ENCODE data around the gene RNF11.

The RNF11 gene

DNA sequence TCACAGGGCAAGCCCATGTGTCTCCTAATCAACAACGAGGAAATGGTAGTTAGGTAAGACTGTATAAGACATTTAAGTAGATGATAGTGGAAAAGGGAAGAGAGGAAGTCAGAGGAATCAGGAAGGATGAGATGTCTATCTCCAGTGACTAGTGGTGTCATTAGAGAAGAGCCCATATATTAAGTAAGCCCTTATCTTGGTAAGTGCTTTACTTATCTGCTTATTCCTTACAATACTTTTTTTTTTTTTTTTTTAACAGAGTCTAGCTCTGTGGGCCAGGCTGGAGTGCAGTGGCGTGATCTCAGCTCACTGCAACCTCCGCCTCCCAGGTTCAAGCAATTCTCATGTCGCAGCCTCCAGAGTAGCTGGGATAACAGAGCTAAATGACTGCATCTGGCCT, 29.5 kb downstream of the RNF11 start:
- no peak for DNase-seq (ENCODE audit: low spot score)

DNA sequence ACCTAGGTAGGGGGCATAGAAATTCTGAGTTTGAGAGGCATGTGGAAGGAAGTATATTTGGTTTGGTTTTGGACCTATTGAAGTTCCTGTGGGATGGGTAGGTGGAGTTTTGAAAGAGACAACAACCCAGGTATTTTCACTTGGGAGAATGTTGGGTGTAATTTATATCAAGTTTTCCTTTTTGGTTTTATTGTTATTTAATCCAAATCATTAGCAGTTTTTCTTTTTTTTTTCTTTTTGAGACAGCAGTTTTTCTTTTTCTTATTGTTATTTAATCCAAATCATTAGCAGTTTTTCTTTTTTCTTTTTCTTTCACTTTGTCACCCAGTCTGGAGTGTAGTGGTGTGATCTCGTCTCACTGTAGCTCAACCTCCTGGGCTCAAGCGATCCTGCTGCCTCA, 30.1 kb downstream of the RNF11 start:
- no peak for DNase-seq (ENCODE audit: low spot score)

DNA sequence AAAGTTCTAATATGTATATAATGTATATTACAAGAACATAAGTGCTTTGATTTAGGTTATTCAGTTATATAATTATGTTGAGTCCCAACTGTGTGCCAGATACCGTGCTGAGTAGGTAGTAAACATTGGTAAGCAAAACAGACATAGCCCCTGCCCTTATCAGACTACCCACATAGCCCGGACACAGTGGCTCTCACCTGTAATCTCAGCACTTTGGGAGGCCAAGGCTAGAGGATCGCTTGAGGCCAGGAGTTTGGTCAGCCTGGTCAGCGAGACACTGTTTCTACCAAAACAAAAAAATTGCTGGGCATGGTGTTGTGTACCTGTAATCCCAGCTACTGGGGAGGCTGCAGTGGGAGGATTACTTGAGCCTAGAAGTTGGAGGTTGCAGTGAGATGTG, 30.7 kb downstream of the RNF11 start:
- DNase-seq (ENCODE audit: low spot score) = no peak

DNA sequence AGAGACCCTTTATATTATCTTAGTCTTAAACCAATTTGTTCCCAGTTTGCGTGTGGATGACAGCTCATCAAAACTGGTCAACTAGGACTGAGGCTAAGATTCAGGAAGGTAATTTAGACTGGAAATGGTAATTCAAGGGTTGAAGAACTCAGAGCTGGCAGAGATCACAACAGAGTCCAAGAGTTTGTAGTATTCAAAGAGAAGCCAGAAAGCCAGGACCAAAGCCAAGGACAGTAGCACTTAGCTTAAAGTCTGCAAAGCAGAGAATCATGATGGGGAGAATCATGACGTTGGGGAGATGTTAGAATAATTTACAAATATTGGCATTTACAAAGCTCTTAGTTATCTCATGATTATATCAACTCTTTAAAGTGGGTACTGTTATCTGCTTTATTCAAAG, 32.6 kb downstream of the RNF11 start:
- no peak for DNase-seq (ENCODE audit: low spot score)

DNA sequence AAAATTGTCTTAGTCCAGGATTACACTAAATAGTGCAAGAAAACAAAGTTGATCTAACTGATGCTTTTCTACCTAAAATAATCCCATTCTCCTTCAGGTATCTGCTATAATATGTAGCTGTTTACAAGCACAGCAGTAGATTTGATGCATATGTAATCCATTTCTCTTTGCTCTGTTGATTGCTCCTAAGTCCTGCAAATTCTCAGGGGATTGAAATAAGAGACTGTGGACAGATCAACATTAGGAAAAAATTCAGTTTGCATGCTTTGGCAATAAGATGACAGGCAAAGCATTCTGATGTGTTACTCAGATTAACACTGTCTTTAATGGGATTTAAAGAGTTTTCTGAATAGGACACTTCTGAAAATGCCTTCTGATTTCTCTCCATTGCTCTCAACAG, 34.7 kb downstream of the RNF11 start:
- no peak for DNase-seq (ENCODE audit: low spot score)

DNA sequence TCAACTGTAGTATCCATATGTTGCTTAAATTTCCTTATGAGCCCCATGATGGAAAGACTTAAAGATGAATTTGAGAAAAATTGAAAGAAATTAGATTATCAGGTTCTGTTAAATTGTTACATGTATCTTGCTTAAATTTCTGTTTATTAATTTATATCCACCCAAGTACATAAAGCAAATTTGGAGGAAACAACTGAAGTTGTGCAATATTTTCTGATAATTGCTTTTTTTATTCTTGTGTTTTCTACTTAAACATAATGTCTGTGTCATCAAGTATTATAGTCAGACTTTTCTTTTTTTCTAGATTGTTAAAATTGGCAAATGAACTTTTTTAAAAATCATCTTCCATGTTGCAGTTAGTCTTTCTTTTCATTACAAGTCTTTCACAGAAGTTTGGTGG, 36.8 kb downstream of the RNF11 start:
- no peak for DNase-seq (ENCODE audit: low spot score)

DNA sequence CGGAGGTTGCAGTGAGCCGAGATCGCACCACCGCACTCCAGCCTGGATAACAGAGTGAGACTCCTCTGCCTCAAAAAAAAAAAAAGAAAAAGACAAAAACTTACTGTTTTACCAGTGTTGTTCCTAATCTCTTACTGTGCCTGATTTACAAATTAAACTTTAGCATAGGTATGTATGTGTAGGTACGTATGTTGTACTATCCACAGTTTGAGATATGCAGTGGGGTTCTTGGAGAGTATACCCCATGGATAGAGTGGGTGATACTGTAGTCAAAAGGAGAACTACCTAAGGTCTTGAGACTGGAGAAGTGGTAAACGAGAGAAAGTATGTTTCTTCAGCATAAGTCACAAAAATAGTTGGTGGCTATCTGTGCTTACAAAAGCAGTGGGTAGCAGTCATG, 38.6 kb downstream of the RNF11 start:
- DNase-seq (ENCODE audit: low spot score) = no peak

DNA sequence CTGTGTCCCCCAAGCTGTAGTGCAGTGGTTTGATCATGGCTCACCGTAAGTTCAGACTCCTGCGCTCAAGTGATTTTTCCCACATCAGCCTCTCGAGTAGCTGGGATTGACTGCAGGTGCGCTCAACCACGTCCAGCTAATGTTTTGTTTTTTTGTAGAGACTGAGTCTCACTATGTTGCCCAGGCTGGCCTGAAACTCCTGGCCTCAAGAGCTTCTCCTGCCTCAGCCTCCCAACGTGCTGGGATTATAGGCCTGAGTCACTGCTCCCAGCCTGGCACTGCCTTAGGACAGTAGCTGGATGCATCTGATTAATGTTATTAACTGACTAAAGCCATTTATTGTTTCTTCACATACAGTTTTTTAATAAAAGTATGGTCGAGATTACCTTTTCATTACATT, 40.2 kb downstream of the RNF11 start:
- no peak for DNase-seq (ENCODE audit: low spot score)

DNA sequence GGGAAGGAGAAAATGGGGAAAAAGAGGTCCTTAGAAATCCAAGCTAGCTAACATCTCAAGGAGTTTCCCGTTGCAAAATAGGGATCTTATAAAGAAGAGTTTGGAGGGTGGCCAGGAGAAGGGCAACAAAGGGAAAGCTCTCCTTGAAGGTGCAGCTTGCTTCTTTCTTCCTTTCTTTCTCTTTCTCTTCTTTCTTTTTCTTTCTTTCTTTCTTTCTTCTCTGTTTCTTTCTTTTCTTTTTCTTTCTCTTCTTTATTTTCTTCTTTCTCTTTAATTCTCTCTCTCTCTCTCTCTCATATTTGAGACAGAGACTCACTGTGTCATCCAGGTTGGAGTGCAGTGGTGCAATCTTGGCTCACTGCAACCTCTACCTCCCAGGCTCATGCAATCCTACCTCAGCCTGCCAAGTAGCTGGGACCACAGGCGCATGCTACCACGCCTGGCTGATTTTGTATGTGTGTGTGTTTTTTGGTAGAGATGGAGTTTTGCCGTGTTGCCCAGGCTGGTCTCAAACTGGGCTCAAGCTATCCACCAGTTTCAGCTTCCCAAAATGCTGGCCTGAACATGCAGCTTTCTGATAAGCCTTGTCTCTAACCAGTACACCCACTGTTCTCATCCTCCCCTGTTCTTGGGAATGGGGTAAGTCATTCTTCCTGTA, 44.4 kb downstream of the RNF11 start:
- DNase-seq (ENCODE audit: low spot score) = no peak

DNA sequence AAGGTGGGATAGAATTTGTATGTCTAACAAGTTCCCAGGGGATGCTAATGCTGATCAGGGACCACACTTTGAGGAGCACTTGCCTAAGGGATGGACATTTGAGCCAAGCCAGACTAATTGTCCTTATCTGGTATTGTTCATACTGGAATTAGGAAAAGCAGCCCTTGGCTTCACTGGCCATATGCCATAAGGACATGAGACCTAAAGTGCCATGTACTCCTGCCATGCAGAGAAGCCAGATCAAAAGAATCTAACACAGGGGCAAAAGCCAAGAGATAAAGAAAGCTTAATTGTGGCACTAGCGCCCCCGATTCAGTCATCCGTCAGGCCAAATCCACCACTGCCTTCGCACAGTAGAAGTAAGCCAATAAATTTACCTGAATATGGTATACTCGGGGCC, 45.7 kb downstream of the RNF11 start:
- DNase-seq (ENCODE audit: low spot score) = no peak

DNA sequence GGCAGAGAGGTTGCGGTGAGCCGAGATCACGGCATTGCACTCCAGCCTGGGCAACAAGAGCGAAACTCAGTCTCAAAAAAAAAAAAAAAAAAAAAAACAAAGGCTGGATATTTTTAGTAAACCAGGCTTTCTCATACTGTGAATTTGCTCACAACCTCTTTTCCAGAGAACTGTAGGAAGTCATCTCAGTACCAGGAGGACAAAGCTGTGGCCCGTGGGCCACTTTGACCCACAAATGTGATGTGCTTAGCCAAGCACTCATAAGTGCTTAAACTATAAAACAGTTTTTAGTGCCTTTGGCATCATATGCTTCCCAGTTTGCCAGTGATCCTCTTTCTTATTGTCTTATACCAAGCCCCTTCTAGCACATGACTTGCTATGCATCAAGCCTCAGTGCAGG, 46.5 kb downstream of the RNF11 start:
- no peak for DNase-seq (ENCODE audit: low spot score)

DNA sequence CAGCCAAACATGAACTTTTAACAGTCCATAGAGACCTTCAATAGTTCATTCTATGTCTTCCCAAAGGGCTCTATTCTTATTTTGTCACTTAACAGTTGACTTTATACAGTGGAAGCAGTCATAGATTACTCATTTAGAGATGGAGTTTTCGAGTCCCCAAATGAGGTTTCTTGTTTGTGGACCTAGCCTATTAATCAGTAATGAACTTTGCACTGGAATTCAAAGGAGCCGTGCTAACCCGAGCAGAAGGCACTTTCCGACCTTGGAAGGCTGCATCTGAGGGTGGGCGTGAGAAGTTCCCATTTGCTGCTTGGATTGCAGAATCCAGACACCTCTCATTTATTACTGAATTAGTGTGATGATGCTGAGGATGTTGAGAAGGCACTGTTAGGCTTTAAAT, 47.9 kb downstream of the RNF11 start:
- DNase-seq (ENCODE audit: low spot score) = no peak

DNA sequence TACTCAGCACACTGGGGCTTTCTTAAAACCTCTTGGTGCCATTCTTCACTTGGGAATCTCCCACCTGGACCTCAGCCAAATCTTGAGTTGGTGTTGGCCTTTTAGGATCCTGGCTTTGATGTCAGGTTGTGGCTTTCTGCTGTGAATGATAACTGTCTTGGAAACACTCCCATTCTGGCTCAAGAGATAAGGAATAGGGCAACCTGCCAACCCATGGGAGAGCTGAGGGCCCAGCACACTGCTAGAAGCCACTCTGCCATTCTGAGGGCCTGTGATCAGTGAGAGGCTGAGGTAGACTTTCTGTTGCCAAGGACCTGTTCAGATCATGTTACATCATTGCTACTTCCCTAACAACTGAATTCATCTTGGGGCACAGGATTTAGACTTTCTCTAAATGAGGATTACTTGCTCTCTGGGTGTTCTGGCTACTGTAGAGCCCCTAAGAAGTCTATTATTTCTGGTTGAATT, 48.4 kb downstream of the RNF11 start:
- no peak for DNase-seq (ENCODE audit: low spot score)

DNA sequence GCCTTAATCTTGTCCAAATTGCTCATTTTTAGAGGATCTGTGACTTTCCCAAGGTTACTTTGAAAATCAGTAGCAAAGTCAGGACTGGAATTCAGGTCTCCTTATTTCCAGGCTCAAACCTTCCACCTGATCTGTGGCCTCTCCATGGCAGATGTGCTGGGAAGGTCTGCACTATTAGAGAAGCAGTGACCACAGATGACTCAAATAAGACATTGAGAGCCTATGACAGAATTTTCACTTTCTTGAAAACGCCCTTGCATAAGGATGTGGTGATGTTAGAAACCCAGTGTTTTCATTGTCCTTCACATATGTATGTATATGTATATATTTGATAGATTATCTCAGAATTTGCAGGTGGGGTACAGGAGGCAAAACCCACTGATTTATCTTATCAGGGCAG, 49.0 kb downstream of the RNF11 start:
- DNase-seq (ENCODE audit: low spot score) = no peak

DNA sequence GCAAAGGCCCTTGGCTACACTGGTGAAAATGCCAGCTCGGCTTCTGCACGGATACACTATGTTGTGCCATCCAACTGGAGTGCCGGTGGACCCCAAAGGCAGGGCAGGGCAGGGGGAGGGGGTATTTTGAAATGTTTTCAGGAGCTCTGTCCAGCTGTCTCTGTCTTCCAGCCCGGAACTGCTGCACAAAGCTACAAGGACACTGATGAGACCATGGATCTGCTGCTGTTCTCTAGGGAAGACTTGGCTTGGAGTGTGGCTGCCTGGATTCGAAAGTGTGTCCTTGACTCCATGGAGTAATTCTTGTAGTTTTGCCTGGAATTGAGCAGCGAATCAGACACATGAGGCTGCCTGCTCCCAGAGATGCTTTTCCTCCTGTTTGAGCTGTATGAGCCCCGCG, 51.9 kb downstream of the RNF11 start:
- DNase-seq (ENCODE audit: low spot score) = no peak

DNA sequence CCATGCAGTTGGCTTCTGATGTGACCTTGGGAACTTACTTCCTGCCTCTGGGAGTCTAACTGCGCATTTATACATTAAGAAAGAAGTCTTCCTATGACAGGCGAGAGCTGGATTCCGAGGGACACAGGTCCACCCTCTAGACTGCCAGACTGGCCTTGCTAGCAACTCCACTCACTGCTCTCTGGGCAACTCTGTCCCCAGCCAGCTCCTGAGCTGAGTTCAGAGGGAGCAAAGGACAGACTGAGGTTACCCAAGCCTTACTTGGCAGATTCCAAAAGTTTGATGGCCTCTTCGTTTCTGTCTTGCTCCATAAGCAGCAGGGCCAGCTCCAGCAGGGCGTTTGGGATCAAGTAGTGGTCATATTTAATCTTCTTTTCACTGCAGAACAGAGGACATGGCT, 52.5 kb downstream of the RNF11 start:
- DNase-seq (ENCODE audit: low spot score) = no peak

DNA sequence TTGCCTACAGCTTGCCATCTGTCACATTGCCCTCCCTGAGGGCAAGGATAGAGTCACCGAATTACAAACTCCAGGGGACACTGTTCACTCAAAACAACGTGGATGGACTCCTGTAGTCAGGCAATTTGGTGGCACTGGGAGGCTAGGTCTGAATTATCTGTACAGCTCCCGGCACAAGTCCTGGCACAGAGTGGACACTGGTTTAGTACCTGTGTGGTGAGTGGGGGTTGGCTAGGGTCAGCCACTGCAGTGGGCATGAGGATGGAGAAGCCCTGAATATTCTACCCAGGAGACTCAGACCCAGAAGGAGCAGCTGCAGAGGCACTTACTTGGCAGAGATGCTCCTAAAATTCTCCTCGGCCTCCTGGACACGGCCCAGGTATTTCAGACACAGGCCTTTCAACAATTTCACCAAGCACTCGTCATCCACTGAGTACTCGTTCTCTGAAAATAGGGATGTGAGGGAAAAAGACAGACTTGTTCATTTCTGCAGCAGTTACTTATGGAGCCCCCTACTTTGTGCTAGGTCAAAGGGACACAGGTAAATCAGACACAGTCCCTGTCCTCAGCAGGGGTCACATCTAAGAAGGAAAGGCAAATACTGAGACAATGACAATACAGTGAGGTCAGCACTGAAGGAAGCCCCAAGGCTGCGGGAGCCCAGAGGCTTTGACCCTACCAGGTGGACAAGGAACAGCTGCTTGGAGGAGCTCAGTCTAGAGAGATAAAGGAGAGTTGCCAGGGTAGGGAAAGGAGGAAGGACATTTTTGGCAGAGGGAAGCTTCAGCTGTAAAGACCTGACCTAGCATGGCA, 53.8 kb downstream of the RNF11 start:
- DNase-seq (ENCODE audit: low spot score) = no peak

DNA sequence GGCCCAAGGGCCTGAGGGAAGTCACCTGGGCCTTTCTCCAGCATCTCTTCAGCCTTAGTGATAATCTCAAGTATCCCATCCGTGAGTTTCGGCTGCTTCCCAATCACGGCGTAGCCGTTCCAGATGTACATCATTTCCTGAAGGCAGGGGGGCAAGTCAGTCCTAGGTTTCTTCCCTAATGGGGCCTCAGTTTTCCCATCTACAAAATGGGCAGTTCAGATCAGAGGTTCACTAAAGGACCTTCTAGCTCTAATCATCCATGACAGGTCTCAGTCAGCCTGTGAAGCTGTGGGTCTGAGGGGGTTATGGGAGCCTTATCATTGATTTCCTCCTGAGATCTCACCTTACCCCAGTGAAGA, 54.4 kb downstream of the RNF11 start:
- no peak for DNase-seq (ENCODE audit: low spot score)

DNA sequence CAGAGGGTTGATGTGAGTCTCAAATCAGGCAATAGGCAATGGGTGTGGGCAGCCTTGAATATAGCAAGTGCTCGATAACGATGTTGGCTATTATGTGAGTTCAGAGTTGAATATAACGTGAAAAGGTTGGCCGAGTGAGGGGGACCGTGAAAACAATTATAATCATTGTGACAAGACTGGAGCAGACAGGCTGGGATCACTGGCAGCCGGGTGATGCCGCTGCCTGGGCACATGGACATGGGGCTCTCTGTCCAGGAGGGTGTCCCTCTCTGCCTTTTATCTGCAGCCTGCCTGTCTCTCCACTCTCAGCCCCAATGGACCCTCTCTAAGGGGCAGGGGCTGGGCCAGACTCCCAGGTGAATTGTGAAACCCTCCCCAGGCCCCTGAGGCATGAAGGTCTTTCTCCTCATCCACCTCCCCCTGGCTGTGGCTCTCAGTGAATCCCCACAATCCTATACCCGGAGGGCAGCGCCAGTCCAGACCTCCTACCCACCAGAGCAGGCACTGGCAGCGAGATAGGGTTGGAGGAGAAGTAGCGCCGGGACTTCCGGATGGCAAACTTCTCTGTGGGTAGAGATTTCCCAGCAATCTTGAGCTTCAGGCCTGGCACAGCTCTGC, 57.9 kb downstream of the RNF11 start:
- DNase-seq (ENCODE audit: low spot score) = no peak

DNA sequence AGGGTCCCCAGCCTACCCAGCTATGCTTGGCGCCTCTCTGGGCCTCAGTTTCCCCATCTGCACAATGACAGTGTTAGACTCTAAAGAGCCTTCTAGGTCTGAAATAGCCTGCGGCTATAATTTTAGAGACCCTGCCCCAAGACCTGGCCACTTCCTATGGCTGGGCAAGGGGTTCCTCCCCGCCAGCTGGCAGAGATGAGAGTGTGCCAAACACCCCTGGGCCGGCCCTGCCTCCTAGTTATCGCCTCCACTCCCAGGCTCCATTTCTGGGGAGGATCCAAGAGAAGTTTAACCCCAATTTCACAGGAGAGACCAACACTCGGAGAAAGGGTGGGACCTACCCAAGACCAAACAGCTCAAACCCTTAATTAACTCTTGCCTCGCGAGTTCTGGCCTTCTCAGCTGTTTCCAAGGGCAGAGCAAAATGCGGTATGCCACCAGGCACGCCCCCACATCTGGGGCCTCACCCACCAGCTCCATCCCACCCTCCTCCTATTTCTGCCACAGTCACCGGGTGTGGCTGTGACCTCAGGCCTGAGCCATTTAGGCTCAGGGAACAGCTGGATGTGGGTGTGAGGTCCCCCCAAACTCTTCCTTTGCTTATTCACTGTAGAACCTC, 58.6 kb downstream of the RNF11 start:
- no peak for DNase-seq (ENCODE audit: low spot score)

DNA sequence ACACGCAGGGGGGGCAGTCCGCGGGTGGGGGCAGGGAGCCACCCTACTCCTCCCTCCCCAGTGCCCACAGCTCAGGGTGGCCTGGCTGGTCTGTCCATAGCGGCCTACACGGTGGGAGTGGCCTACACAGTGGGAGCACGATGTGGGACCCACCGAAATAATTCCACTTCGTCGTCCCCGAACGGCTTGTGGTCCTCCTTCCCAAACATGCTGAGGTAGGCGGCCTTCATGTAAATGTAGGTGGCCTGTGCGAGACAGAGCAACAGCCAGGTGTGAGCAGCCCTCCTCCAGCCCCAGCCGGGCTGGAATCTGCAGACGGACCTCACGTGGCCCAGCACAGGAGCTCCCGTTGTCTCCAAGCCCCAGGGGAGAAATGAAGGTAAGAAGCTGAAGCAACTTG, 59.9 kb downstream of the RNF11 start:
- DNase-seq (ENCODE audit: low spot score) = no peak

DNA sequence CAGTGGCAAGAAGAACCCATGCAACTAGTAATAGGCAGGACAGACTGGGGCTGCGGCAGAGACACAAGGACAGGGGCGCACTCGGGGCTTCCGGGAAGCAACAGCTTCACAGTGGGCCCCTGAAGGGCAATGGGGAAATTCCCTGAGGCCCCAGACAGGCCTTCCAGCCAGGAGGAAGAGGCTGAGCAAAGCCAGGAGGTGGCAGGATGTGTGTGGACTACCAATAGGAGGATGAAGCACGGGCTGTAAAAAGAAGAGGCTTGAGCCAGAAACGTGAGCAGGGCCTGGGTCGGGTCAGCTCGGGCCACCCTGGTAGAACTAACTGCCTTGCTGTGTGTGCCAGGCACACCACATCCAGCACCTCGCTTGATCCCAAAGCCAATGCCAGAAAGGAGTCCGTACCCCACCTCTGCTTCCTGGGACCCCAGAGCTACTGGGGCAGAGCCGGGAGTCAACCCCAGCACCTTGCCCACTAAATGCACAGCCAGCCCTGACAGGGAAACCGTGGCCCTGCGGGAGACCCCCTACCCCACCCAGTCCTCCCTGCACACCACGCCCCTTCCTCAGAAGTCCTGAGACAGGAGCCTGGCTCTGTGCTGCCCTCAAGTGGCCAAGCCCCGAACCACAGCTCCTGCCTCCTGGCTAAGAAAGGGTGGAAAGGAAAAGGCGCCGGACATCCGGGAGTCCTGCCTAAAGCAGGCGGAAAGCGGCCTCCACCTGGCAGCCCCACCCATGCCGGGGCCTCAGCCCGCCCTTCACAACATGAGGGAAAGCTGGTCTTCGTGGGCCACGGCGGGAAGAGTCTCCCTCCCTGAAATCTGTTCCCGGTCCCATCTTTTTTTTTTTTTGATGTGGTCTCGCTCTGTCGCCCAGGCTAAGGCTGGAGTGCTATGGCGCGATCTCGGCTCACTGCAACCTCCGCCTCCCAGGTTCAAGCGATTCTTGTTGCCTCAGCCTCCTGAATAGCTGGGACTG, 60.6 kb downstream of the RNF11 start:
- DNase-seq (ENCODE audit: low spot score) = peak; percentile 74

All from HuH-7.5 (cell line).